Medulla oblongata (tissue), 1 donor: ENCODE measurements around the gene PRXL2B.

Experiments used
- DNase-seq: peaks from one replicate; pipeline ENCODE4 v3.0.0-alpha.2; 2015; ENCODE audit errors: extremely low spot score

Gene PRXL2B

GRCh38 chr1:2635361-2636010, 48.9 kb downstream of the PRXL2B start:
- no peak for DNase-seq

- no peak for DNase-seq
Observed at GRCh38 chr1:2636733-2637132, 50.2 kb downstream of the PRXL2B start.

GRCh38 chr1:2637442-2638145, 51.0 kb downstream of the PRXL2B start:
- no peak for DNase-seq

- no peak for DNase-seq
Observed at GRCh38 chr1:2638466-2639115, 52.0 kb downstream of the PRXL2B start.

- no peak for DNase-seq
Observed at GRCh38 chr1:2639203-2639602, 52.6 kb downstream of the PRXL2B start.

- DNase-seq = no peak
Observed at GRCh38 chr1:2639607-2640521, 53.3 kb downstream of the PRXL2B start.

GRCh38 chr1:2640626-2641025, 54.0 kb downstream of the PRXL2B start:
- no peak for DNase-seq
